ENCODE results near the gene UBA5.
"Not testable (repeated sequence)": the region's sequence is repeated elsewhere in the genome, so short reads cannot be mapped to it uniquely, and the experiment has no call there.

UBA5 gene

DNA sequence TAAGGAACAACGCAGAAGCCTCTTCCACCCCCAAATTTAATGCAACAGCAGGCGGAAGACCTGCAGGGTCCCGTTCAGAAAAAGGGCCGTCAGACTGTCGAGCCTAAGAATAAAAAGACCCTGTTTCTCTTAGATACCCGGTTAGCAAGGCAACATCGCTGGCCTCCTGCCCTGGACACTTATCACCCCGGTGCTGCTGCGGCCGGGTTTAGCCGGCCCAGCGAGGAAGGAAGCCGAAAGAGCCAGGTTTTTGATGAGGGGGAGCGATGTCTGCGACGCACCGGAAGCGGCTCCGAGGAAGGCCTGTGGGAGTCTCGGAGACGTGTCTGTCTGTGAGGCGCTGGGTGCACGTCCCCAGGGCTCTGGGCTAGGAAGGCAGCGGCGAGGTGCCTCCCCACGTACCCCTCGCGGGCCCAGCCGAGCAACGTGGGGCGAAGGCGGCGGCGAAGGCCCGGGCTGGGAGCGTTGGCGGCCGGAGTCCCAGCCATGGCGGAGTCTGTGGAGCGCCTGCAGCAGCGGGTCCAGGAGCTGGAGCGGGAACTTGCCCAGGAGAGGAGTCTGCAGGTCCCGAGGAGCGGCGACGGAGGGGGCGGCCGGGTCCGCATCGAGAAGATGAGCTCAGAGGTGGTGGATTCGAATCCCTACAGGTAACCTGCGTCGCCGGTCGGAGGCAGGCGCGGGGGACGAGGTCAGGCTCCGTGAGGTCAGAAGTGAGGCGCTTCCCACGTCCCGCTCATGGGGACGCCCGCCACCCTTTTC is at the start of gene UBA5:
UBA5 (plus strand) TSS at position 278 of the 759 bp plus-strand sequence; CDS start at position 487, 209 bp downstream.
- peak; percentile 78 for DNase-seq

DNA sequence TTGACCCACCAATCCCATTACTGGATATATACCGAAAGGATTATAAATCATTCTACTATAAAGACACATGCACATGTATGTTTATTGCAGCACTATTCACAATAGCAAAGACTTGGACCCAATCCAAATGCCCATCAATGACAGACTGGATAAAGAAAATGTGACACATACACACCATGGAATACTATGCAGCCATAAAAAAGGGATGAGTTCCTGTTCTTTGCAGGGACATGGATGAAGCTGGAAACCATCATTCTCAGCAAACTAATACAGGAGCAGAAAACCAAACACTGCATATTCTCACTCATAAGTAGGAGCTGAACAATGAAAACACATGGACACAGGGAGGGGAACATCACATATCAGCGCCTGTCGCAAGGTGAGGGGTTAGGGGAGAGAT is 44.8 kb upstream of the UBA5 start:
- DNase-seq, result not testable (repeated sequence)

DNA sequence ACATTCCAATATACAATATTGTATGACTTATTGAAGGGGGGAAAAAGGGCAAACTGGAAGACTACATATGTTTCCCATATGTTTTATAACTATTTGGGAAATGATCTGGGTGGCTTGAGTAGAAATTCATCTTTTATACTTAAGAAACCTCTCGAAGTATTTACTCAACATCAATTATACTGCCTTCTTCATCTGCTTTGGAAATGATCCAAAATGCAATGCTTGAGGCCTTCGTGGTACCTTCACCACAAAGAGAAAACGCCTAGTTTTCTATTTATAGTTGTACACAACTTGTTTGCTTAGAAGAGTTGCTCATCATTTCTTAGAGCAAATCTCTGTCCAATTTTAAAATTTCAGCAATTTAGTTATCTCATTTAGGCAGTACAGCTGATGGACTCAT is 44.2 kb upstream of the UBA5 start:
- no peak for DNase-seq

DNA sequence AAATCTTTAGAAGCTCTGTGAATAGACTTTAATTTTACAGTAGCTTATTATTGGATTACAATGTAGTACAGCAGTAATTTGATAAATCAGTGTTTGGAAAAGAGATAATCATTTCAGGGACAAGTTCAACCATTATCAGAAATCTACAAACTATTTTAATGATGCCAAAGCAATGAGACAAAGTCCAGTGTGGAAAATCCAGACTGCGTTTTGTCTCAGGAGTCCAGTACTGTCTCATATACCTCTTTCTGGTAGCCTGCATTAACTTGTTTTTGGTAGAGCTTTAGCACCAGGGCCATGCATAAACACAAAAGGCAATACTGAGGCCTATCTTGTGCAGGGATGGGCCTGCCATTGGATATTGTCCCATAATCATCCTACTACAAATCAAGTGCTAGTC is 43.3 kb upstream of the UBA5 start:
- DNase-seq, result no peak

DNA sequence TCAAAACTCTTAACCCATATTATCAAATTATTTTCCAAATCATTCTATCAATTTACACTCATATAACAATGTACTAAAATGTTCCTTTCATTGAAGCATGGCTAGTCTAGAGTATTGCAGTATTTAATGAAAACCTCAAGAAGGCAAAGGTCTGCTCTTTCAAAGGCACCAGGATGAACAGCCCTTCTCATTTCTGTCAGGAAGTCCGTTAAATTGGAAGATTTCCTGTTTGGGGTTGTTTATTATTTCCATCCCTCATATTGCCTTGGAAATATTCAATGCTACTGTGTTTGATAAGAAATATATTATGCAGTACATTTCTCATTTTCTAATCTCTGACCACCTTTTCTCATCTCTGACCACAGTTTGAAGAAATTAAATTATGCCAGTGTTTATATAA is 38.0 kb upstream of the UBA5 start:
- DNase-seq, result no peak

DNA sequence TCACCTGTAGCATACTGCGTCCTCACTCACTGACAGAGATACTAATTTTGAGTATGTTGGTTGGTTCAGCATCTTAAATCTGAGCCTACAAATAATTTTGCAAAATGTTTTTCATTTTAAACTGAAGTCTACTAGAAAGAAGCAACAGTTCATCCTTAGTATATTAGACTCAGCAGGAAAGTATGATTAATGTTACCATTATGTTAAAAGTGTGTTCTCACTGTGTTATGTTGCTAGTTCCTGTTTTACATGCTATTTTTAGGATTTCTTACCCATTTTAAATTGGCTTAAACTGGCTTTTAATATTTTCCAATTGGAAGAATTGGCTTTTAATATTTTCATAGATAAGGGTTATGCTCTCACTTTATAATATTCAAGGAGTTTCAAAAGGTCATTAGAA is 37.4 kb upstream of the UBA5 start:
- DNase-seq, result no peak

DNA sequence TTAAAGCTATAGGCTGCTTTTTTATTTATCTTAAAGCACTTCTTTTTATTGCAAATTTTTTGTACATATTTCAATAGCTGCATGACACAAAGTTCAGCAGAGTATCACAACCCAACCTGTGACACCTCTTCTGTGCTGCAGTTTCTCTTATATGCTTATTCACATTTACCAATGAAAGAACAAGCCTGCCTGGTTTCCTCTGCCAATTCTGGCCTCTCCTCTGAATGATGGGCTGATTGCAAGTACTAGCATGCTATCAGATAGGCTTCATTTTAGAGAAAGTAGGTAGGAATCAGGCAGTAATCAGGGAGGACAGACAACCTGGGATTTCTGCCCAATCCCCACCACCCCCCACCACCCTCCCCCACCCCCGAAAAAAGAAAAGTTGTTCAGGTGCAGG is 36.5 kb upstream of the UBA5 start:
- no peak for DNase-seq

DNA sequence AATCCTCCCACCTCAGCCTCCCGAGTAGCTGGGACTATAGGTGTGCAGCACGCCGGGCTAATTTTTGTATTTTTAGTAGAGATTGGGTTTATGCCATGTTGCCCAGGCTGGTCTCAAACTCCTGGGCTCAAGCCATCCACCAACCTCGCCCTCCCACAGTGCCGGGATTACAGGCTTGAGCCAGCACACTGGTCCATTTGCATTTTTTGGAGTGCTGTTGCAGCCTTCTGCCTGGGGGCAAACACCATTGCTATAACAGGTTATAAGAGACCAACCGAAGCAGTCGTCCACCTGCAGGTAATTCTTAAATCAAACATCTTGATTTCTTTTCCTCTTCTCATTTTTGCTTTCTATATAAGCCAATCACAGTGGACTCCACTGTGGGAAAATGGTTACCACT is 35.3 kb upstream of the UBA5 start:
- no peak for DNase-seq

DNA sequence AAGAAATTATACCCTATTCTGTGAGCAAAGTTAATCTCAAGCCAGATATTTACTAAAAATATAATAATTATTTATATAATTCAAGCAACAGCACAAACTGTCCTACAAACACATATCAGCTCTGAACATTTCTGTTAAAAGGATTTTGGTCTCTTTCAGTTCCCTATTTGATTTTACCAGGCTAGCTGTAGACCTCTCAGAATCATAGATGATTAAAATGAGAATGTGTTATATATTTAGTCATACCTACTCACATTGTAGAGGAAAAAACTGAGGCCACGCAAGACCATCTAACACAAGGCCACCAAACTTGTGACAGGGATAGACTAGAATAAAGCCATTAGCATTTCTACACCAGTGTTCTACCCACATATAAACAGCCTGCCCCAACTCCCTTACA is 34.5 kb upstream of the UBA5 start:
- DNase-seq, result no peak

DNA sequence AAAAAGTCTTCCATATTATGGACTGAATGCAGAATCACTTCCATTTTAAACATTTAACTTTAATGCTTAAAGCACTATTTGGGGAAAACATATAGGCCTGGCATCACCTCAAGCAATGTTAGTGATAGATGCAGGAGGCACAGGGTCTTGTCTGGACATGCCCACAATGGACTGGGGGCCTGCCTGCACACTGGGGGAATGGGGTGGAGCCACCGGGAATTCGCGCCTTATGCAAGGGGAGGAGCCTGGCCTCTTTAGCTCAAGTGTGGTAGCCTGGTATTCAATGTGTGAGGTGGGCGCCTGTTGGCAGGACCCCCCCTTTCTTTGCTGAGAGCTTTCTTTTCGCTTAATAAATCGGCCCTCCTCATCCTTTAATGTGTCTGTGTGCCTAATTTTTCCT is 33.2 kb upstream of the UBA5 start:
- DNase-seq, result no peak

DNA sequence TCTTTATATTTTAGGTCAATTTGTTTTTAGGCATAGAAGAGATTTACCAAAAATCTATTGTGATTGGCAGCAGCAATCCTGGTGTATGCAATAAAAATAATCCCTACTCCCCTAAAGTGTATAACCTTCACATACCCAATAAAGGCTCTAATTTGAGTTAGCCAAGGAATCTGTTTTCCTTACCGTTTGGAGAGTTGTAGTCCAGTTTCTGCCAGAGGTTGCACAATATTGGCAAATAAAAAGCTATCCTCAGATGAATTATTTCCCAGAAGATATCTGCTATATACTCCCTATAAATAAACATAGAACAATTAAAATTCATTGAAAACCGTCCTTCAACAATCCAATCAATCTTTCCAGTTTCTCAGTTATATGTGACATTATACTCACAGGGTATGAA is 32.0 kb upstream of the UBA5 start:
- DNase-seq, result no peak

DNA sequence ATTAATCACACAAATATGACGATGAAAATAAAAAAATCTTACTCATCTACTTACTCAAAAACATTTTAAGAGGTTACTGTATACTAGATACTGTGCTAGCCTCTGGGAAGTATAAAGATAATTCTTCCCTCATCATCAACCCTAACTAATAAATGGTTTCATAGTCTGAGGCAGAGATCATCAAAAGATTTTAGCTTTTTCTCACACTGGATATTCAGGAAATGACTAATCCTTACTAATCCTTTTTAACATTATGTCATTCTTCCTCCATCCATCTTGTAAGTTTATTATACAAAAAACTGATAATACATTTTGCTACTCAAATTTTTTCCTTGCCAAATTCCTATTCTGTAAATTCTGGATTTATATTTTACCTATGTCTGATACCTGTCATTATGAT is 30.2 kb upstream of the UBA5 start:
- DNase-seq, result no peak

DNA sequence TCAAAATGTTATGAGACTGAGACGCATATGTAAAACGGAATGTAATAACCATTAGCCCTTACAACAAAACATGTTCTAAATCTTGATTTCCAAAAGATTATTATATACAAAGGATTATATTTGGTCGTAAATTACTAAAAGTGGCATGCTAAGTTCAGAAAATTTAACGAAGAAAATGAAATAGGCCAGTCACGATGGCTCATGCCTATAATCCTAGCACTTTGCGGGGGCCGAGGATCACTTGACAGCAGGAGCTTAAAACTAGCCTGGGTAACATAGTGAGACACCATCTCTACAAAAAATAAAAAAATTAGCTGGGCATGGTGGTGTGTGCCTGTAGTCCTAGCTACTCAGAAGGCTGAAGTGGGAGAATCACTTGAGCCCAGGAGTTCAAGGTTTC is 29.5 kb upstream of the UBA5 start:
- DNase-seq, result no peak

DNA sequence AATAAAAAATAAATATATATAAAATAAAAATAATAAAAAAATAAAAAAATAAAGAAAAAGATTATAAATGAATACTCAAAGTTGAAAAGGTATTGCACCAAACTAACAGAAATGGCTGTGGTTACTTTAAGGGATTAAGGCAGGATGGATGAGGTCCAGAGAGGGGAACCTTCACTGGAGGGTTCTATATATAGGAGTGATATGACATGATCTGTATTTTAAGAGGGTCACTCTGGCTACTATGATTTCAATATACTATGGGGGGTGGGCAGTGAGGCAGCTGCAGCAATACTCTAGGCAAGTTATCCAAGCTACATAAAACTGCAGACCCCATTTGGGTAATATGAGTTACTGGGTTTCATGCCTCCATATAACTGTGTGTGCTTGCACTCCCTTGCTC is 25.1 kb upstream of the UBA5 start:
- no peak for DNase-seq

DNA sequence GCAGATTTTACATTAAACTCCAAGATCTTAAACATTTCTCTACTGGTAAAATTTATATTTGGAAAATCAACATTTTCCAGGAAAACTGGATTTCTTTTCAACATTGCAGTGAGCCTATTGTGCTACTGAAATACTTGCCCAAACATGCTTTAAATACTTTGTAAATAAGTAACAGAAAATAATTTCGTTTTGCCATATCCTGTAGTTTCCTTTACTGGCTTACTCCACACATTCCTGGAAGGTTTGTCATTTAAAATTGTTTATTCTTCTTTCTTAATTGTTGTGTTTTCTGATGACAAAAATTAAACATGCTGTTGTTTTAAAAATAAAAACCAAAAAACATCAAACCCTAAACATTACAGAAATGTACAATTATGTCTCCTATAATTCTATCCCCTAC is 22.5 kb upstream of the UBA5 start:
- no peak for DNase-seq

DNA sequence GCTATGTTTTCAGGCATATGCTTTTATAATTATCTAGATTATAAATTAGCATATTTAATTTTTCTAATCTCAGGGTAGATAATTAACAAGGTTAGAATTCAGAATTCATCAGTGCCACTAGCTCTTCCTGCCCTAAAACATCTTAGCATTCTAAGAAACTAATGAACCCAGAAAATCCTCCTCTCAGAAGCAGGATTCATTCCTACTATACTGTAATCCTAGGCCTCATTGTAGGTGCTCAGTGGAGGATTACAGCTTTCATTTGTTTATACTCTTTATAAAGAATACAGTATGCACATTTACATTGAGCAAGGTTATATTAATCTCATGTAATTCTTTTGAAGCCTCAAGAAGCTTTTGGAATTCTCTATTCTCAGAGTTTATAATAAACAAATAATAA is 21.4 kb upstream of the UBA5 start:
- DNase-seq, result no peak

DNA sequence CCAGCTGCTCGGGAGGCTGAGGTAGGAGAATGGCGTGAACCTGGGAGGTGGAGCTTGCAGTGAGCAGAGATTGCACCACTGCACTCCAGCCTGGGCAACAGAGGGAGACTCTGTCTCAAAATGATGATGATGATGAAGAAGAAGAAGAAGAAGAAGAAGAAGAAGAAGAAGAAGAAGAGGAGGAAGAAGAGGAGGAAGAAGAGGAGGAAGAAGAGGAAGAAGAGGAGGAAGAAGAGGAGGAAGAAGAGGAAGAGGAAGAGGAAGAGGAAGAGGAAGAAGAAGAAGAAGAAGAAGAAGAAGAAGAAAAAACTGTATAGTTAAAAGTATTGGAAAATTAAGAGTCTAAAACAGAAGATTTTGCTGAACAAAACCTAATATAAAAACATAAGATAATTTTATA is 18.7 kb upstream of the UBA5 start:
- DNase-seq, result not testable (repeated sequence)

DNA sequence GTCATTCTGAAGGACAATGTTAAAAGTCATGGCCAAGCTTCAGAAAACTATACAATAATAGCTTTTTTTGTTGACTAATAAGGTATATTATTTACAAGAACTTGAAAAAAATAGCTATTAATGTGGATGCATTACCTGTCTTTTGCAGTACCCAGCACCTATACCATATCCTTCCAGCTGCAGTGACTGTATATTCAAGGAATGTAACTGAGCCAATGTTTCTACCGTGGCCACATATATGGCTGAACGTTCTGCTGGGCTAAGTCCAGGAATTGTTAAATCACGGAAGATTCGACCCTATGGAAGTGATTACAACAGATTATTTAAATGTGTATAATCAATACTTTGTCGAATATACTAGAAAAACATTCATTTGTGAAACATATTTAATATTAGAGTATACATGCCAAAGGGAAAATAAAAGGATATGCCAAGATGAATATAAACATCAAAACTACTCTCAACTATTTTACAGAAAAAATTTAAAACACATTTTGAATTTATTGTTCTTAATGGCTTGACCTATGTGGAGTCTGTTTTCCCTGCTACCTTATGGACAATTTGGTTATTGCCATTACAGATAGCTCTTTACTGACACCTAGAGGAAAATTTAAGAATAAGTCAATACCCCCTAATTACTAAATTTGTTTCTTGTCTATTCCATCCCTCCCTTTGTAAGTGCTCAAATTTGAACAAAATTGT is 18.1 kb upstream of the UBA5 start:
- DNase-seq, result no peak

DNA sequence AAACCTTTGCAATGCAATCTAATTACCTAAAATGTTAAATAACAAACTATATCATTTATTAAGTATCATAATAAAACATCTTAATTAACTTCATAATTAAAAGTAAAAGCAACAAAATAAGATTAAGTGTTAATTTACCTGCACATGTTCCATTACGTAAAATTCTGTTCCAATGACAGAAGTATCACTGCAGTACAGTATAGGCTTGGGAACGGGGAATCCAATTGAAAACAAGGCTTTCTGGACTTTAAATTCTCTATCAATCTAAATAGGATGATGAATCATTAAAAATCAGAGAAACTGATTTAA is 17.6 kb upstream of the UBA5 start:
- no peak for DNase-seq

DNA sequence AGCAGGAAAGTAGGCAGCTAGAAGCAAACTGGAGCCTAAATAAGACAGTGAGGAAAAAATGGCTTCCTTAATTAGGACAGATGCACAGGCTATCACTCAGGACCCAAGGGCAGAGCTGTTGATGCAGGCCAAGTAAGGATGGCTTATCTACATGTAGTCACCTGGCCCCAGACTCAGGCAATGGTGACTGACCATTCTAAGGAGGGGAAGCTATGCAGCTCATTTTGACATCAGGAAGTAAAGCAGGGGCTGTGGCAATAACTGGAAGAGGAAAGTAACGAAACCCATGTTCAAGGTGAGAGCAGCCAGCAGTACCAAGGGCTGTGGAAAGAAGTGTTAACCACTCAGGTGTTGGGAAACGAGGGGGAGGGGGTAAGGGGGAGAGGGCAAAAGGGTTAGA is 16.8 kb upstream of the UBA5 start:
- DNase-seq, result no peak

DNA sequence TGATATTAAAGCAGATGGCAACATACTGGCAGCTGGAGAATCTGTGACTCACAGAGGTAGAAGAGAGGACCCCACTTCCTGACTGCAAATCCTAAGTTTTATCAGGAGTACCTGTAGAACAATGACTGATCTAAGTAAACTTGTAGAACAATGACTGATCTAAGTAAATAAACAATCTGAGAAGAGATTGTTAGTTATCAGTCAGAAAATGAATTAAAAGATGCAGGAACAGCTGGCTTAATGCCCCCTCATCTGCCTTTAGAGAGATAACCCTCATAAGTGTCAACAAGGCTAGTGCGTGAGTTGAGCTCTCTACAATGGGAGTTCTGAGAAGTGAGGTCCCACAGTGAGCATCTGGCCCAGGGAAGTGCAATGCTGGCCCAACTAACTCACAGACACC is 15.1 kb upstream of the UBA5 start:
- no peak for DNase-seq

DNA sequence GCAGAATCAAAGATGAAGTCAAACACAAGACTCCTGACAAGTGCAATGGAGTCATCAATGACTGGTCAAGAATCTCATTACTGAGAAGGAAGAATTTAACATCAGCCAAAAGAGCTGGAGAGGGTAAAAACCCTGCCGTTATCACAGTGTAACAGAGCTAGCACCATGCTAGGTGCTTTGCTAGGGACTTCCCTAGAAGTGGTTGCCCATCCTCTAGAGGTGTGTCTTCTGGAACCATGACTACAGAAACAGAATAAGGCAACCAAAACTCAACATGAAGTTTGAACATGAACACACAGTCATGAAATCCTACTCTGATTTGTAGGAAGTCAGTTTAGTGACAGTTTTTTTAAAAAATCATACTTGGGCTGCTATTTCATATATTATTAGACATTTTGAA is 10.0 kb upstream of the UBA5 start:
- no peak for DNase-seq

DNA sequence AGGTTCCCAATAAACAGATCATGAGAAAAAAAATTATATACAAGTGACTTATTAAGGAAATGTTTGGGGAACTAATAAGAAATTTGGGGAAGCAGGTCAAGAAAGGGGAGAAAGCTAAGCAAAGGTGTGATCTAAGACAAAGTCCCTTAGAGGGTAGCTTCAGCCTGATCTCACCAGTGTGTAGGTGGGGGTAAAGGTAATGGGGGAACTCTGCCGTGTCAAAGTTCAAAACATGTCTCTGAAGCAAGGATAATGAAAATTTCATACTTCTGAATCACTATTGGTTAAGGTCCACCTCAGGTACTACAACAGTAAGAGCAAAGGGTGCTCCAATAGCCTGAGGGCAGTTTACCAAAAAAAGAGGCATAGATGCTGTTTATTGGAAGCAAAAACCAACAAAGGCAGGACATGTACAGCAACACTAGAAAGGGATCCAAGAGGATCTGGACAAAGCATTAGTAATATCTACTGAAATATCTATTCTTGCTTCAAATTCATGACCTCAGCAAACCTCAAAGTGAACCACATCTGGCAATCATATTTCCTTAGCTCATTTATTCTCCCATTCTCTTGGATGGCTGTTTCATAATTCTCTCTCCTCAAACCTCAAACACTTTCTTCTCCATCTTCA is 7.4 kb upstream of the UBA5 start:
- DNase-seq, result no peak

DNA sequence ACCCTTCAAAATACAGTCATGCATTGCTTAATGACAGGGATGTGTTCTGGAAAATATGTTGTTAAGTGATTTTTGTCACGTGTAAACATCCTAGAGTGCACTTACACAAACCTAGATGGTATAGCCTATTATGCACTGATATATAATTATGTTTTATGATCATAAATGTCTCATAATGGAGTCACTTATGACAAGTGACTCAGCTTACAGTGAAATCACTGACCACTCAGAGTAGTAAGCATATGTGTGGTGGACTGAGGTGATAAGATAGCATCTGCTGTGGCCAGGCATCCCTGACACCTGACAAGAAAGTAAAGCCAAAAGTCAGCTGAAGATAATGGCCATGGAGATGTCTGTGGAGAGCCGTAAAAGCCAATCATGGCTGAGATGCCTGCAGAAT is 5.9 kb upstream of the UBA5 start:
- DNase-seq, result no peak

DNA sequence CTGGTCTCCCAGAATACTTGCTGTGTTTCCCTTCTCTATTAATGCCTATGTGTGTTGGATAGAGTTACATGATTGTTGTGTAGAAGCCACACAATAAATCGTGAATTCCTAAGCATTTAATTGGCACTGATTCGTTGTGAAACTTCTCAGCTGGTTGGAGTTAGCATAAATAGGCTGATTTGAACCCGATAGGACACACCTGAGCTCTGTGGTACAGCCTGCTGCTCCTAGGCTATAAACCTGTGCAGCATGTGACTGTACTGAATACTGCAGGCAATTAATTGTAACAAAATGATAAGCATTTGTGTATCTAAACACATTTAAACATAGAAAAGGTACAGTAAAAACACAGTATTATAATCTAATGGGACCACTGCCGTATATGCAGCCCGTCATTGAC is 5.4 kb upstream of the UBA5 start:
- no peak for DNase-seq

Data from stimulated activated CD8-positive, alpha-beta memory T cell treated with anti-CD3 and anti-CD28 coated beads, Interleukin-4, amount 100 ng/mL, for 48 hours (primary cell).